Neuronal stem cell (in vitro differentiated cells): ENCODE data around the gene OR52E5.

Experiments
- DNase-seq: peaks from one replicate; pipeline ENCODE4 v3.0.0-alpha.2; 2013; ENCODE audit warnings: low spot score
- H2AFZ ChIP-seq: one replicate; pipeline ENCODE4 v1.6.1; 2013; ENCODE audit warnings: mild to moderate bottlenecking, low read length, inconsistent platforms
- H2AK5ac ChIP-seq: 2 replicates; pipeline ENCODE4 v1.6.1; 2013; ENCODE audit warnings: low read depth, mild to moderate bottlenecking, inconsistent platforms, low read length, moderate library complexity, mixed read lengths
- H2BK120ac ChIP-seq: 2 replicates; pipeline ENCODE4 v1.6.1; 2013; ENCODE audit warnings: low read depth, mild to moderate bottlenecking, inconsistent platforms, low read length, moderate library complexity, mixed read lengths
- H2BK12ac ChIP-seq: one replicate; pipeline ENCODE4 v1.6.1; 2013; ENCODE audit warnings: low read length, inconsistent platforms
- H2BK15ac ChIP-seq: 2 replicates; pipeline ENCODE4 v1.6.1; 2013; ENCODE audit warnings: mild to moderate bottlenecking, low read length, inconsistent platforms, mixed read lengths
- H2BK5ac ChIP-seq: one replicate; pipeline ENCODE4 v1.6.1; 2013; ENCODE audit warnings: inconsistent platforms, mild to moderate bottlenecking, low read length, moderate library complexity
- H3K14ac ChIP-seq: one replicate; pipeline ENCODE4 v1.6.1; 2013; ENCODE audit warnings: low read length, inconsistent platforms
- H3K18ac ChIP-seq: 2 replicates; pipeline ENCODE4 v1.6.1; 2013; ENCODE audit warnings: low read length, inconsistent platforms
- H3K23ac ChIP-seq: 2 replicates; pipeline ENCODE4 v1.6.1; 2013; ENCODE audit warnings: low read depth, mild to moderate bottlenecking, mixed read lengths, low read length, inconsistent platforms; ENCODE audit not compliant: poor library complexity
- H3K27ac ChIP-seq: replicated peaks from 3 replicates; pipeline ENCODE4 v1.5.1; 2013; ENCODE audit warnings: low read length, inconsistent platforms
- H3K27me3 ChIP-seq, 3 experiments: 2 replicates each; pipeline ENCODE4 v1.6.1; 2013; ENCODE audit warnings: low read length in 3 of 3, mild to moderate bottlenecking in 2 of 3, inconsistent platforms in 1 of 3, low read depth in 1 of 3, mixed read lengths in 1 of 3, moderate library complexity in 1 of 3; ENCODE audit not compliant: control insufficient read depth in 3 of 3, insufficient read depth in 3 of 3
- H3K36me3 ChIP-seq, 2 donors: replicated peaks in 1 of 2; 2 replicates each; pipeline ENCODE4 v1.6.1; 2013; ENCODE audit warnings: low read length in 2 of 2; ENCODE audit not compliant: control insufficient read depth in 2 of 2, insufficient read depth in 2 of 2
- H3K4ac ChIP-seq: 2 replicates; pipeline ENCODE4 v1.6.1; 2013; ENCODE audit warnings: inconsistent platforms, mild to moderate bottlenecking, low read length, moderate library complexity
- H3K4me1 ChIP-seq, 2 donors: 1 replicate in 1 of 2; 2 replicates in 1 of 2; pipeline ENCODE4 v1.6.1; 2013; ENCODE audit warnings: low read length in 2 of 2, low read depth in 1 of 2; ENCODE audit not compliant: control insufficient read depth in 2 of 2, insufficient read depth in 1 of 2
- H3K4me2 ChIP-seq: one replicate; pipeline ENCODE4 v1.6.1; 2013; ENCODE audit warnings: mild to moderate bottlenecking, low read length, inconsistent platforms; ENCODE audit not compliant: insufficient read depth, poor library complexity, severe bottlenecking
- H3K4me3 ChIP-seq, 2 donors: 2 replicates each; pipeline ENCODE4 v1.5.1; 2013; ENCODE audit warnings: low read length in 2 of 2, mild to moderate bottlenecking in 2 of 2, inconsistent platforms in 1 of 2, moderate library complexity in 1 of 2
- H3K79me1 ChIP-seq: one replicate; pipeline ENCODE4 v1.6.1; 2013; ENCODE audit warnings: low read depth, mild to moderate bottlenecking, inconsistent platforms, low read length, moderate library complexity
- H3K9ac ChIP-seq: one replicate; pipeline ENCODE4 v1.6.1; 2013; ENCODE audit warnings: mild to moderate bottlenecking, low read depth, low read length, inconsistent platforms; ENCODE audit not compliant: poor library complexity
- H3K9me3 ChIP-seq, 2 donors: replicated peaks in 1 of 2; 2 replicates each; pipeline versions ENCODE3 to v1.6.1; 2013; ENCODE audit warnings: low read length in 2 of 2, mild to moderate bottlenecking in 2 of 2, inconsistent platforms in 1 of 2, low read depth in 1 of 2, mixed read lengths in 1 of 2, moderate library complexity in 1 of 2; ENCODE audit not compliant: control insufficient read depth in 2 of 2, insufficient read depth in 1 of 2
- H4K8ac ChIP-seq: one replicate; pipeline ENCODE4 v1.6.1; 2013; ENCODE audit warnings: low read depth, mild to moderate bottlenecking, inconsistent platforms, low read length, moderate library complexity
- H4K91ac ChIP-seq: one replicate; pipeline ENCODE4 v1.6.1; 2013; ENCODE audit warnings: low read length, low read depth, mild to moderate bottlenecking, inconsistent platforms; ENCODE audit not compliant: poor library complexity
- WGBS, 2 donors: extraction: QIAGEN DNeasy Blood & Tissue Kit; methylation state at CpG; one replicate each; pipeline ENCODE4 v1.1.7; 2013; ENCODE audit warnings: missing lambda C conversion rate in 2 of 2, mixed read lengths in 1 of 2; ENCODE audit not compliant: insufficient read length in 2 of 2, insufficient replicate concordance in 1 of 2; ENCODE audit errors: extremely low coverage in 2 of 2; 5-methylcytosine and 5-hydroxymethylcytosine counted together

OR52E5 gene

GRCh38 chr11:5881756-5882155 is 11.3 kb upstream of the OR52E5 start:
- Histone ChIP-seq H2BK120ac (no peak overlapping the region), H4K8ac (no peak overlapping the region), H3K9me3 (no peaks in the 10 kb centered on the region), H3K27me3 (no peaks in the 10 kb centered on the region), H2AK5ac (no peak overlapping the region), H3K4ac (no peak overlapping the region), H2BK5ac (no peak overlapping the region), H2BK12ac (no peak overlapping the region), H3K9ac (no peak overlapping the region), H2AFZ (no peak overlapping the region), H3K14ac (no peak overlapping the region), H4K91ac (no peak overlapping the region), H2BK15ac (no peak overlapping the region), H3K79me1 (no peaks in the 10 kb centered on the region), H3K4me1 (no peaks in the 10 kb centered on the region), H3K23ac (no peak overlapping the region), H3K4me3 (no peak overlapping the region), H3K18ac (no peak overlapping the region), H3K27ac (no peak overlapping the region), H3K36me3 (no peaks in the 10 kb centered on the region), H3K4me2 (no peak overlapping the region)
- DNase-seq, result no peak

- no peak overlapping the region for H2BK120ac ChIP-seq
- H3K4me2 ChIP-seq, result no peak overlapping the region
- H3K23ac ChIP-seq, result no peak overlapping the region
- no peak overlapping the region for H3K4me3 ChIP-seq
- H3K79me1 ChIP-seq, result no peaks in the 10 kb centered on the region
- no peak overlapping the region for H3K27ac ChIP-seq
- H2AFZ ChIP-seq, result no peak overlapping the region
- DNase-seq, result no peak
- H4K8ac ChIP-seq, result no peak overlapping the region
- no peak overlapping the region for H3K4ac ChIP-seq
- no peak overlapping the region for H3K18ac ChIP-seq
- H3K9ac ChIP-seq, result no peak overlapping the region
- H2AK5ac ChIP-seq, result no peak overlapping the region
- no peak overlapping the region for H2BK15ac ChIP-seq
- H4K91ac ChIP-seq, result no peak overlapping the region
- H2BK5ac ChIP-seq, result no peak overlapping the region
- WGBS, 2 donors, result no CpG with 5 or more reads among the region's 3 CpGs
- no peaks in the 10 kb centered on the region for H3K9me3 ChIP-seq
- no peaks in the 10 kb centered on the region for H3K27me3 ChIP-seq
- no peaks in the 10 kb centered on the region for H3K4me1 ChIP-seq
- H2BK12ac ChIP-seq, result no peak overlapping the region
- no peak overlapping the region for H3K14ac ChIP-seq
- no peaks in the 10 kb centered on the region for H3K36me3 ChIP-seq
Observed at GRCh38 chr11:5887172-5887571, 5.8 kb upstream of the OR52E5 start.

- Histone ChIP-seq H2BK120ac (no peak overlapping the region), H3K36me3 (no peaks in the 10 kb centered on the region), H2AFZ (no peak overlapping the region), H3K9ac (no peak overlapping the region), H3K9me3 (no peaks in the 10 kb centered on the region), H2BK5ac (no peak overlapping the region), H4K91ac (no peak overlapping the region), H3K79me1 (no peaks in the 10 kb centered on the region), H3K18ac (no peak overlapping the region), H2BK15ac (no peak overlapping the region), H3K27me3 (no peaks in the 10 kb centered on the region), H3K4me2 (no peak overlapping the region), H2BK12ac (no peak overlapping the region), H4K8ac (no peak overlapping the region), H3K4me3 (no peak overlapping the region), H3K23ac (no peak overlapping the region), H3K4me1 (no peaks in the 10 kb centered on the region), H2AK5ac (no peak overlapping the region), H3K14ac (no peak overlapping the region), H3K4ac (no peak overlapping the region), H3K27ac (no peak overlapping the region)
- no peak for DNase-seq
- WGBS, 2 donors, result no CpG with 5 or more reads among the region's 1 CpG
Observed at GRCh38 chr11:5887661-5888060, 5.3 kb upstream of the OR52E5 start.

GRCh38 chr11:5891216-5891800 is 1.7 kb upstream of the OR52E5 start:
- Histone ChIP-seq H3K9me3 (no peaks in the 10 kb centered on the region), H3K79me1 (no peaks in the 10 kb centered on the region), H3K27ac (no peak overlapping the region), H3K27me3 (no peaks in the 10 kb centered on the region), H2AFZ (no peak overlapping the region), H2BK5ac (no peak overlapping the region), H4K91ac (no peak overlapping the region), H3K4me1 (no peaks in the 10 kb centered on the region), H2BK120ac (no peak overlapping the region), H3K4me3 (no peak overlapping the region), H2BK15ac (no peak overlapping the region), H3K23ac (no peak overlapping the region), H2AK5ac (no peak overlapping the region), H3K9ac (no peak overlapping the region), H3K4me2 (no peak overlapping the region), H2BK12ac (no peak overlapping the region), H3K18ac (no peak overlapping the region), H3K36me3 (no peaks in the 10 kb centered on the region), H3K14ac (no peak overlapping the region), H4K8ac (no peak overlapping the region), H3K4ac (no peak overlapping the region)
- no peak for DNase-seq
- no CpG with 5 or more reads among the region's 4 CpGs for WGBS, 2 donors
